AG04449 (cell line): ENCODE data around the gene TMA7.
"Not testable (repeated sequence)": the region's sequence is repeated elsewhere in the genome, so short reads cannot be mapped to it uniquely, and the experiment has no call there.

Source experiments
- CTCF ChIA-PET: fragments of 350-600 bp; formaldehyde crosslinking; extraction: SDS; loops from one replicate; lab custom pipeline; 2021; ENCODE audit warnings: antibody characterized with exemption; lab: Yijun Ruan, JAX
- POLR2A ChIA-PET: fragments of 400-600, 350-600 bp; formaldehyde crosslinking; extraction: SDS; loops from one replicate; lab custom pipeline; 2020; ENCODE audit warnings: antibody characterized with exemption, inconsistent platforms; lab: Yijun Ruan, JAX
- DNase-seq: peaks from one replicate; pipeline ENCODE4 v3.0.0-alpha.2; 2010; ENCODE audit warnings: low read depth, low spot score
- H3K4me3 ChIP-seq: 2 replicates; pipeline ENCODE4 v1.5.1; 2011; ENCODE audit warnings: low read depth, mild to moderate bottlenecking, control low read depth, low read length
- TF ChIP-seq, protein P1 (sequence below): IDR thresholded peaks from one replicate; pipeline ENCODE4 v1.5.1; 2011; ENCODE audit warnings: mild to moderate bottlenecking, moderate library complexity, low read length, control low read depth, inconsistent platforms; ENCODE audit not compliant: insufficient read depth; ENCODE audit errors: missing control alignments

TMA7 gene

DNA sequence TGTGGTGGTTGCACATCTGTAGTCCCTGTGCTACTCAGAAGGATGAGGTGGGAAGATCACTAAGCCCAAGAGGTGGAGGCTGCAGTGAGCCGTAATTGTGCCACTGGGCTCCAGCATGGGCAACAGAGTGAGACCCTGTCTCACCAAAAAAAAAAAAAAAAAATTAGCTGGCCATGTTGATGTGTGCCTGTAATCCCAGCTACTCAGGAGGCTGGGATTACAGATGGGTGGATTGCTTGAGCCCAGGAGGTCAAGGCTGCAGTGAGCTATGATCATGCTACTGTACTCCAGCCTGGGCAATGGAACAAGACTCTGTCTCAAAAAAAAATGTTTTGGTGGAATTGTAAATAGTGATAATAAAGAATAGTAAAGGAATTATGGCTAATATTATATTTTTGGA is 16.4 kb downstream of the TMA7 start:
- no peak overlapping the region for H3K4me3 ChIP-seq
- TF ChIP-seq, protein P1, sequence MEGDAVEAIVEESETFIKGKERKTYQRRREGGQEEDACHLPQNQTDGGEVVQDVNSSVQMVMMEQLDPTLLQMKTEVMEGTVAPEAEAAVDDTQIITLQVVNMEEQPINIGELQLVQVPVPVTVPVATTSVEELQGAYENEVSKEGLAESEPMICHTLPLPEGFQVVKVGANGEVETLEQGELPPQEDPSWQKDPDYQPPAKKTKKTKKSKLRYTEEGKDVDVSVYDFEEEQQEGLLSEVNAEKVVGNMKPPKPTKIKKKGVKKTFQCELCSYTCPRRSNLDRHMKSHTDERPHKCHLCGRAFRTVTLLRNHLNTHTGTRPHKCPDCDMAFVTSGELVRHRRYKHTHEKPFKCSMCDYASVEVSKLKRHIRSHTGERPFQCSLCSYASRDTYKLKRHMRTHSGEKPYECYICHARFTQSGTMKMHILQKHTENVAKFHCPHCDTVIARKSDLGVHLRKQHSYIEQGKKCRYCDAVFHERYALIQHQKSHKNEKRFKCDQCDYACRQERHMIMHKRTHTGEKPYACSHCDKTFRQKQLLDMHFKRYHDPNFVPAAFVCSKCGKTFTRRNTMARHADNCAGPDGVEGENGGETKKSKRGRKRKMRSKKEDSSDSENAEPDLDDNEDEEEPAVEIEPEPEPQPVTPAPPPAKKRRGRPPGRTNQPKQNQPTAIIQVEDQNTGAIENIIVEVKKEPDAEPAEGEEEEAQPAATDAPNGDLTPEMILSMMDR, result no peak
- no peak for DNase-seq
- ChIA-PET POLR2A (no interaction called here), CTCF (interaction anchor here (5.6 kb wide), 1 partner anchor 20 kb away, joined by 32 read pairs; no protein-coding TSS in a partner anchor)

DNA sequence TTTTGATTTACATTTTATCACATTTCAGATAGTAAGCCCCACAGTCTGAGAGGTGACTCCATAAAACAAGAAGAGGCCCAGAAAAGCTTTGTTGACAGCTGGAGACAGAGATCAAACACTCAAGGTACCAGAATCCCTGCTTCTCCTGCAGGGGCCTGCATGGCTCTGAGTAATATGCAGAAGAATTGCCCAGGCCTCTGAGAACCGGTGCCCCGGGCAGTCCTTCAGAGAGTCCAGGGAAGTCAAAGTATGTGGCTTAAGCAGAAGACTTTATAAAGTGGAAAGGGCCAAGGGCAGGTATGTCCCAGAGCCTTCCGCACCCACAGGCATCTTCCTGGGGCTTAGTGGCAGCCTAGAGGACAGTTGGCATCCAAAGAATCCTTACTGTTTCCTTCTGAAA is 19.3 kb downstream of the TMA7 start:
- ChIA-PET CTCF (interaction anchor here (1.9 to 12.0 kb wide), 4 partner anchors 14 to 87 kb away, joined by 5 to 106 read pairs (median 8); partner anchors contain the start of genes CCDC51 and TMA7), POLR2A (no interaction called here)
- H3K4me3 ChIP-seq, result no peak overlapping the region
- TF ChIP-seq, protein P1, result no peak
- DNase-seq, result no peak

DNA sequence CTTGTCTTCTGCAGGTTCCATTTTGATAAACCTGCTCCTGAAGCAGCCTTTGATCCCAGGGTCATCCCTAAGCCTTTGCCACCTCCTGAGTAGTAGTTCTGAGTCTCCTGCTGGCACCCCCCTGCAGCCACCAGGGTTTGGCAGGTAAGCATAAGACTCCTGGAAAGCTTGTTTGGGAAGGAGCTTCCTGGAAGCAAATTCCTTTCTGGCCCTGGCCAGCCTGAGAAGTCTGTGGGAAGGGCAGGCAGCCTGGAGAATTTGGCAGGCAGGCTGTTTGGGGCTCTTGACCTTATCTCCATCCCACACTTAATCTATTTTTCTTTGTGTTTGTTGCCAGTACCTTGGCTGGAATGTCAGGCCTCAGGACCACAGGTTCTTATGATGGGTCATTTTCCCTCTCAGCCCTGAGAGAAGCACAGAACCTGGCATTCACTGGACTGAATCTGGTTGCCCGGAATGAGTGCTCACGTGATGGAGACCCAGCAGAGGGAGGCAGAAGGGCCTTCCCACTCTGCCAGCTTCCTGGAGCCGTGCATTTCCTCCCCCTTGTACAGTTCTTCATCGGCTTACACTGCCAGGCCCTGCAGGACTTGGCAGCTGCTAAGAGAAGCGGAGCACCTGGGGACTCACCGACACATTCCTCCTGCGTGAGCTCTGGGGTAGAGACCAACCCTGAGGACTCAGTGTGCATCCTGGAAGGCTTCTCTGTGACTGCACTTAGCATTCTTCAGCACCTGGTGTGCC is 19.9 kb downstream of the TMA7 start:
- CTCF ChIA-PET, result interaction anchor here (1.9 to 12.0 kb wide), 4 partner anchors 14 to 87 kb away, joined by 5 to 106 read pairs (median 8); partner anchors contain the start of genes CCDC51 and TMA7
- TF ChIP-seq, protein P1, result no peak
- no peak for DNase-seq
- POLR2A ChIA-PET, result no interaction called here
- H3K4me3 ChIP-seq, result no peak overlapping the region

DNA sequence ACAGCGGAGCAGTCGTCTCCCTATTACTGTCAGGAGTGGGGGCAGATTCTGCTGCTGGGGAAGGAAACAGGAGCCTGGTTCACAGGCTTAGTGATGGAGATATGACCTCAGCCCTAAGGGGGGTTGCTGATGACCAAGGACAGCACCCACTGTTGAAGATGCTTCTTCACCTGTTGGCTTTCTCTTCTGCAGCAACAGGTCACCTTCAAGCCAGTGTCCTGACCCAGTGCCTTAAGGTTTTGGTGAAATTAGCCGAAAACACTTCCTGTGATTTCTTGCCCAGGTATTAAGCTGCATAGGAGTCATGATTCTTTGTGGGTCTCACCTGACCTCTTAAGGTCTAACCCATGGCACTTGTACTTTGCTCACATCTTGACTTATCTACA is 20.5 kb downstream of the TMA7 start:
- POLR2A ChIA-PET, result no interaction called here
- H3K4me3 ChIP-seq, result no peak overlapping the region
- CTCF ChIA-PET, result interaction anchor here (1.9 to 12.0 kb wide), 3 partner anchors 21 to 86 kb away, joined by 5 to 106 read pairs (median 6); partner anchors contain the start of genes CCDC51 and TMA7
- TF ChIP-seq, protein P1, result no peak
- no peak for DNase-seq

DNA sequence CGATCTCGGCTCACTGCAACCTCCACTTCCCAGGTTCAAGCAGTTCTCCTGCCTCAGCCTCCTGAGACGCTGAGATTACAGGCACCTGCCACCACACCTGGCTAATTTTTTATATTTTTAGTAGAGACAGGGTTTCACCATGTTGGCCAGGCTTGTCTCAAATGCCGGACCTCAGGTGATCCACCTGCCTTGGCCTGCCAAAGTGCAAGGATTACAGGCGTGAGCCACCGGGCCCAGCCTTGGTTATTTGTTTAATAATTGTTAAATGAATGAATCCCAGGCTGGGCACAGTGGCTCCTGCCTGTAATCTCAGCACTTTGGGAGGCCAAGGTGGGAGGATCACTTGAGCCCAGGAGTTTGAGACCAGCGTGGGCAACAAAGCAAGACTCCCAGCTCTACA is 21.7 kb downstream of the TMA7 start:
- CTCF ChIA-PET, result interaction anchor here (1.2 to 12.0 kb wide), 3 partner anchors 12 to 85 kb away, joined by 3 to 106 read pairs (median 3); no protein-coding TSS in a partner anchor
- DNase-seq, POLR2A ChIA-PET, H3K4me3 ChIP-seq: not testable (repeated sequence)

DNA sequence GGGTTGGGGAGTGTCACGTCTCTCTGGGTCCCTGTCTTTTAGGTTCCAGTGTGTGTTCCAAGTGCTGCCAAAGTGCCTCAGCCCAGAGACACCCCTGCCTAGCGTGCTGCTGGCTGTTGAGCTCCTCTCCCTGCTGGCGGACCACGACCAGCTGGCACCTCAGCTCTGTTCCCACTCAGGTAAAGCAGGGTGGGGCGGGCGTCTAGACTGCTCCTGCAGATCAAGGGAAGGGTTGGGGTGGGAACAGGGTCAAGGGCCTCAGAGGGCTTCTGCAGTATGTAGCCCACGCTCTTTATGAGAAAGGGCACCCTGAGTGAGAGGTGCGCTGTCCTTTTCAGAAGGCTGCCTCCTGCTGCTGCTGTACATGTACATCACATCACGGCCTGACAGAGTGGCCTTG is 23.6 kb downstream of the TMA7 start:
- POLR2A ChIA-PET, result interaction anchor here (1.2 kb wide), 1 partner anchor 17 kb away, joined by 3 read pairs; the partner anchor contains the start of gene ATRIP
- no peak overlapping the region for H3K4me3 ChIP-seq
- DNase-seq, result no peak
- CTCF ChIA-PET, result interaction anchor here (0.8 to 12.0 kb wide), 10 partner anchors 10 to 199 kb away, joined by 3 to 106 read pairs (median 5); partner anchors contain the start of genes CELSR3, SLC26A6 and UCN2
- TF ChIP-seq, protein P1, result no peak
